ENCODE results near the gene DAGLB. TPM values are rescaled to one million over a fixed set of nuclear protein-coding genes. Genes with fewer than 3 reads are reported as not detected.

Gene DAGLB
- total and polyA plus RNA-seq, 2 of the 4 experiments (the other 2 are of a cell fraction), result 23.4 to 33.5 TPM

DNA sequence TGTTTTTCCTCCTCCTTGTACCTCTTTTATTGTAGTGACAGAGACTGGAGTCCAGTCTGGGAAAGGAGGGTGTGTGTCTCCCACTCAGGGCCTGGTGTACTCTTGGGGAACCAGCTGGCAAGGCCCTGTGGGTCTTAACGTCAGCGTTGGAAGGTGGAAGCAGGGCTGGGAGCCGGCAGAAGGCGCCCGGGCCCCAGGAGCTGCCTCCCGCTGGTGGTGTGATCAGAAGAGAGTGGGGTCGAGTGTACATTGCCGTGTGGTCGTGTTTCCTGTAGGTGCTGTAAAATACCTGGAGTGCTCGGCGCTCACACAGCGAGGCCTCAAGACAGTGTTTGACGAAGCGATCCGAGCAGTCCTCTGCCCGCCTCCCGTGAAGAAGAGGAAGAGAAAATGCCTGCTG, 45.7 kb downstream of the DAGLB start:
- dilution Hi-C loops (cut with HindIII; ENCODE audit: low sequenced_read_pairs, unreplicated experiment) (no loop called here), in situ Hi-C loops (cut with MboI; ENCODE audit: low sequenced_read_pairs) (no loop called here), intact Hi-C loops (cut with micrococcal nuclease) (no loop called here)
- Histone ChIP-seq H2BK120ac (ENCODE audit: low read depth, low read length) (no peak overlapping the region), H3K4me1 (ENCODE audit: control insufficient read depth, insufficient read depth, low read length) (peaks cover 5% of the 10 kb centered on the region; the same call in 1 of the 2 replicates), H3K9me1 (ENCODE audit: insufficient read depth, low read length) (peaks cover 25% of the 10 kb centered on the region), H2BK20ac (ENCODE audit: low read depth, low read length) (no peak overlapping the region), H3K18ac (ENCODE audit: low read depth, low read length) (no peak overlapping the region), H3K36me3 (ENCODE audit: control insufficient read depth, insufficient read depth, low read length) (peaks cover 59% of the 10 kb centered on the region), H3K56ac (ENCODE audit: extremely low read depth, insufficient read depth, low read length) (no peak overlapping the region), H3K4ac (ENCODE audit: low read depth, low read length) (no peak overlapping the region), H4K5ac (ENCODE audit: low read depth, low read length) (no peak overlapping the region), H3K4me3 (ENCODE audit: insufficient read depth, low read depth, low read length) (no peak overlapping the region), H2AK9ac (replicated peaks; ENCODE audit: low read depth, low read length, poor library complexity) (no peak overlapping the region), H2BK5ac (ENCODE audit: low read depth, low read length, poor library complexity, severe bottlenecking) (no peak overlapping the region), H3K23ac (ENCODE audit: low read depth, low read length) (no peak overlapping the region), H3K9me3 (ENCODE audit: control insufficient read depth, insufficient read depth, low read length) (no peaks in the 10 kb centered on the region), H2BK15ac (ENCODE audit: low read depth, low read length) (no peak overlapping the region), H3K27ac (ENCODE audit: insufficient read depth, low read length) (no peak overlapping the region), H3K27me3 (ENCODE audit: control insufficient read depth, insufficient read depth, low read length) (no peaks in the 10 kb centered on the region), H3K4me2 (ENCODE audit: low read depth, low read length) (no peak overlapping the region), H2AFZ (replicated peaks; ENCODE audit: low read length, poor library complexity) (no peak overlapping the region), H3K79me1 (ENCODE audit: low read depth in 1 of 2, low read length in 2 of 2) (peaks cover 35 to 81% of the 10 kb centered on the region in 2 experiments), H4K20me1 (ENCODE audit: insufficient read depth, low read length) (peaks cover 84% of the 10 kb centered on the region), H2AK5ac (ENCODE audit: low read depth, low read length) (no peak overlapping the region), H3K9ac (ENCODE audit: low read depth, low read length) (no peak overlapping the region), H4K91ac (ENCODE audit: insufficient read depth, low read depth, low read length) (no peak overlapping the region), H3K14ac (replicated peaks; ENCODE audit: low read depth, low read length) (no peak overlapping the region), H4K8ac (ENCODE audit: low read depth in 2 of 2, low read length in 2 of 2) (no peak overlapping the region)
- 87% methylated on average over 8 of the region's 17 CpGs; no CpG with 5 or more reads in 1 of the 2 experiments for WGBS, 2 experiments (ENCODE audit: extremely low coverage in 2 of 2, insufficient read length in 1 of 2)
- no peak for DNase-seq
- ATAC-seq (ENCODE audit: low read depth), result no peak
- BruUV-seq (replicated peaks), result no TSS peak
- TF ChIP-seq CEBPB (IDR thresholded peaks at IDR 0.05; ENCODE audit: low read depth, low read length) (no peak), RCOR1 (IDR thresholded peaks at IDR 0.05; ENCODE audit: insufficient replicate concordance, low read length) (no peak), BHLHE40 (IDR thresholded peaks at IDR 0.05; ENCODE audit: low read depth, low read length) (no peak), FOS (IDR thresholded peaks at IDR 0.05; ENCODE audit: low read depth, low read length) (no peak), SMC3 (IDR thresholded peaks at IDR 0.05; ENCODE audit: low read depth, low read length) (no peak), MXI1 (IDR thresholded peaks at IDR 0.05; ENCODE audit: borderline replicate concordance, low read depth, low read length) (no peak), RFX5 (IDR thresholded peaks at IDR 0.05; ENCODE audit: low read depth, low read length) (no peak), NFE2L2 (IDR thresholded peaks at IDR 0.05; ENCODE audit: low read depth, low read length) (no peak), MAZ (IDR thresholded peaks at IDR 0.05; ENCODE audit: borderline replicate concordance, low read depth, low read length) (no peak), CHD1 (IDR thresholded peaks at IDR 0.05; ENCODE audit: low read depth, low read length) (no peak), MAFK (IDR thresholded peaks at IDR 0.05; ENCODE audit: low read depth, low read length) (no peak), RAD21 (IDR thresholded peaks at IDR 0.05; ENCODE audit: low read length) (no peak), POLR2A (IDR thresholded peaks at IDR 0.05; ENCODE audit: low read depth, low read length) (no peak)
- TF ChIP-seq, protein P1, sequence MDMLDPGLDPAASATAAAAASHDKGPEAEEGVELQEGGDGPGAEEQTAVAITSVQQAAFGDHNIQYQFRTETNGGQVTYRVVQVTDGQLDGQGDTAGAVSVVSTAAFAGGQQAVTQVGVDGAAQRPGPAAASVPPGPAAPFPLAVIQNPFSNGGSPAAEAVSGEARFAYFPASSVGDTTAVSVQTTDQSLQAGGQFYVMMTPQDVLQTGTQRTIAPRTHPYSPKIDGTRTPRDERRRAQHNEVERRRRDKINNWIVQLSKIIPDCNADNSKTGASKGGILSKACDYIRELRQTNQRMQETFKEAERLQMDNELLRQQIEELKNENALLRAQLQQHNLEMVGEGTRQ (IDR thresholded peaks at IDR 0.05; ENCODE audit: low read depth, low read length), result no peak
- TF ChIP-seq, protein P2, sequence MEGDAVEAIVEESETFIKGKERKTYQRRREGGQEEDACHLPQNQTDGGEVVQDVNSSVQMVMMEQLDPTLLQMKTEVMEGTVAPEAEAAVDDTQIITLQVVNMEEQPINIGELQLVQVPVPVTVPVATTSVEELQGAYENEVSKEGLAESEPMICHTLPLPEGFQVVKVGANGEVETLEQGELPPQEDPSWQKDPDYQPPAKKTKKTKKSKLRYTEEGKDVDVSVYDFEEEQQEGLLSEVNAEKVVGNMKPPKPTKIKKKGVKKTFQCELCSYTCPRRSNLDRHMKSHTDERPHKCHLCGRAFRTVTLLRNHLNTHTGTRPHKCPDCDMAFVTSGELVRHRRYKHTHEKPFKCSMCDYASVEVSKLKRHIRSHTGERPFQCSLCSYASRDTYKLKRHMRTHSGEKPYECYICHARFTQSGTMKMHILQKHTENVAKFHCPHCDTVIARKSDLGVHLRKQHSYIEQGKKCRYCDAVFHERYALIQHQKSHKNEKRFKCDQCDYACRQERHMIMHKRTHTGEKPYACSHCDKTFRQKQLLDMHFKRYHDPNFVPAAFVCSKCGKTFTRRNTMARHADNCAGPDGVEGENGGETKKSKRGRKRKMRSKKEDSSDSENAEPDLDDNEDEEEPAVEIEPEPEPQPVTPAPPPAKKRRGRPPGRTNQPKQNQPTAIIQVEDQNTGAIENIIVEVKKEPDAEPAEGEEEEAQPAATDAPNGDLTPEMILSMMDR (conservative IDR thresholded peaks at IDR 0.05; ENCODE audit: low read depth, low read length), result no peak
- TF ChIP-seq, protein P3, sequence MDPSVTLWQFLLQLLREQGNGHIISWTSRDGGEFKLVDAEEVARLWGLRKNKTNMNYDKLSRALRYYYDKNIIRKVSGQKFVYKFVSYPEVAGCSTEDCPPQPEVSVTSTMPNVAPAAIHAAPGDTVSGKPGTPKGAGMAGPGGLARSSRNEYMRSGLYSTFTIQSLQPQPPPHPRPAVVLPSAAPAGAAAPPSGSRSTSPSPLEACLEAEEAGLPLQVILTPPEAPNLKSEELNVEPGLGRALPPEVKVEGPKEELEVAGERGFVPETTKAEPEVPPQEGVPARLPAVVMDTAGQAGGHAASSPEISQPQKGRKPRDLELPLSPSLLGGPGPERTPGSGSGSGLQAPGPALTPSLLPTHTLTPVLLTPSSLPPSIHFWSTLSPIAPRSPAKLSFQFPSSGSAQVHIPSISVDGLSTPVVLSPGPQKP (IDR thresholded peaks at IDR 0.05; ENCODE audit: borderline replicate concordance, low read depth, low read length), result no peak
- ChIA-PET CTCF (no interaction called here), POLR2A (ENCODE audit: unreplicated experiment) (no interaction called here)

All from IMR-90 (cell line).